NAMALWA (cell line): ENCODE data around the gene PPP3CA.
A peak's percentile ranks its signal among the peaks of the same experiment; 100 is the strongest.

Experiments used
- DNase-seq: peaks from one replicate; pipeline ENCODE4 v3.0.0-alpha.2; 2015; ENCODE audit warnings: low spot score

Gene PPP3CA

DNA sequence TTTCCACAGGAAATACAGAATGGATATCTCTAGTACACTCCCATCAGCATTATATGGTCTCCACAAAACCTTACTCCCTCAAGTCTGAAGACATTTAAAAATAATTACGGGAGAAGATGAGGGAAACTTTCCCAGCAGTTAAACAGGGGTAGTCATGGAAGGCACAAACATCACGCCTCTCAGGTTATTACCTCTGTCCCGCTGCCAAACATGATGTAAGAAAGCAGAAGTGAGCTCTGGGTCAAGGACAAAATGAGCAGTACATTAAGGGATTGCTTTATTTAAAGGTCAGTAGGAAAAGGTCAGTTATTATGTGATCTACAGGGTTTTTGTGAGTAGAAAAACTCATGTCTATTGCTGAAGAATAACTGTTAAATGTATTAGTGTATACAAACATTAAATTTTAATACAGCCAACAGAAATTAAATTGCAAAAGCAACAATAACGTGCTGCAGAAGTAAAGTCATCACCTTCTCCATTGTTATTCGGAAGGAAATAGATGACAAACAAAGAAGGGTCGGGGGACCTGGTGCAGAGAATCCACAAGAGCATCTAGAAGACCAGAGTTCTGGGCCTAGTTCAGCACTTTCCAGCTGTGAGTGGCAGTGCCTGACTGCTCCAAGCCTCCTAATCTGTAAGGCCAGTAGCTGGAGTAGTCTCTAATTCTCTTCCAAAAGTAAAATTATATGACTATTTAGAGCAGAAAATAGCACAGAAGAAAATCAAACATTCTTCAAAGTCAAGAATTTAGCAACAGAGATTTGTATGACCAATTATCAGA lies 171.2 kb downstream of the PPP3CA start:
- no peak for DNase-seq

- DNase-seq = no peak
Measured at GRCh38 chr4:101174679-101175345, 172.5 kb downstream of the PPP3CA start.

DNA sequence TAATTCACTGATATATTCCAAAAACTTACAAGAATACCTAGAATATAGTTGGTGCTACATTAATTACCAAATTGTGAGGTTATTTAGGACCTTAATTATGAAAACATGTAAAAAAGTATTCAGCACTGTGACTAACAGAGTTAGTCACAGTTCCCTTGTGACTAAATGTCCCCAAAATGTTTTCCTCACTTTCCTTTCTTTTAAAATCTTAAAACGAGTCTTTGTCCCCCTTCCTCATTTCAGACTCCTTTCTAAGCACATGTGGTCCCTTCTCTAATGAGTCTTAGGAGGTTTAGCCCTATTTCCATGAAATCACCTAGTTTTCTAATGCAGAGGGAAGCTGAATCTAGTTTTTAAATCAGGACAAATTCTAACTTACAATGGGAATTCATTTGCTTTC lies 175.0 kb downstream of the PPP3CA start:
- no peak for DNase-seq

DNA sequence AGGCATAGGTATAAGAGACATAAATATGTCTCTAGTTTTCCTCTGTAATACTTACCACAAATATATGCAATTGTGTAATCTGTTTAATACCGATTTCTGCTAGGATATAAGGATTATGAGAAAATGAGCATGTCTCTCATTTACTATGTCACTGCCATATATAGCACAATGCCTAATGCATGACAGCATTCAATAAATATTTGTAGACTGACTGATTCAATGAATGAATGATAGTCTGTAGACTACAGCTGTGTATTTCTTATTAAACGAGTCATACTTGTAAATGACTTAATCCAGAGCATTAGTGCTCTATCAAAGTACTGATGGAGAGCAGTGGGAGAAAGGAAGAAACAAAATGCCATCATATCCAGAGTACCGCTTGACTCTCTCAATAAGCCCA lies 175.6 kb downstream of the PPP3CA start:
- no peak for DNase-seq

GRCh38 chr4:101169044-101170014 lies 178.0 kb downstream of the PPP3CA start:
- DNase-seq = peak; percentile 86

DNA sequence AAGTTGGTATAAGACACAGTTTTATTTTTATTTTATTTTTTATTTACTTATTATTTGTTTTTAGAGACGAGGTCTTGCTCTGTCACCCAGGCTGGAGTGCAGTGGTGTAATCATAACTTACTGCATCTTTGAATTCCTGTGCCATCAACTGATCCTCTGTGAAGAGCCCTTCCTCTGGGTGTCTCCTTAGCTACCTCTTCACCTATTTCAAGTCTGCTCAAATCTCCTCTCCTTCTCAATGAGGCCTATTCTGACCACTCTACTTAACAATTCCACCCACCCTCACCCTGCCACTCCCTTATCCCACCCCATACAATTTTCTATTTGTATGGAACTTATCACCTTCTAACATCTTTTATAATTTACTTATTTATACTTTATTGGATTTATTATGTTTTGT lies 183.4 kb downstream of the PPP3CA start:
- DNase-seq = no peak

DNA sequence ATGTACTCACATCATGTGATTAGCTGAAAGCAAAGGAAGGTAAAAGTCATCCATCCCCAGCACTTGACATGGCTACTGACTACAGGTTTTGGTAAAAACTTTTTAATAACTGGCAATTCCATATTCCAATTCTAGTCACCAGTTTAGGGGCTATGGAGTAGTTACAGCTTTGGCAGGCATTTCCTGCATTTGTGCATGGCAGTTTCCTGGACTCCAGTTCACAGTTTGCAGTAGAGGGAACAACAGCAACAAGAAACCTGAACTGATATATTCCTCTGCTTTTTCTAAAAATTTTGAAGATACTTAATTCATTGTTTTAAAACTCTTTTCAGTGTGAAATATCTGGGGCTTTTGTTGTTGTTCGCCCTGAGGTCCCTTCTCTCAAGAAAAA lies 184.3 kb downstream of the PPP3CA start:
- no peak for DNase-seq

- no peak for DNase-seq
Measured at GRCh38 chr4:101160792-101161592, 186.3 kb downstream of the PPP3CA start.

DNA sequence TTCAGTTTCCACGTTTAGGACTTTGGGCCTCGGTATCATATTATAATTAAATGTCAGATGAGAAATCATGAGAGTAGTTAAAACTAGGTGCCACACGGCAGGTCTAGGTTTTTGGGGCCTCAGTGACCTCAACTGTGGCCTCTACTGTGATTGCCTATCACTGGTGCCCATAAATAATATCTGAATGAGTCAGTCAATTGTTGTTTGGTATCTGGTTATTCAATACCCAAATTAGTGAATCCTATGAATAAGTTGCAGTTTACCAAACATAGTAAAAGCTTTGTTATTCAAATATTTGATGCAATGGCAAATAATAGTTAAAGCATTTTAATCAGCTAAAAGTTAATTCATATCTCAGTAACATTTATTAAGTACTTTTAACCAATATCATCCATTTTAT lies 188.8 kb downstream of the PPP3CA start:
- no peak for DNase-seq

DNA sequence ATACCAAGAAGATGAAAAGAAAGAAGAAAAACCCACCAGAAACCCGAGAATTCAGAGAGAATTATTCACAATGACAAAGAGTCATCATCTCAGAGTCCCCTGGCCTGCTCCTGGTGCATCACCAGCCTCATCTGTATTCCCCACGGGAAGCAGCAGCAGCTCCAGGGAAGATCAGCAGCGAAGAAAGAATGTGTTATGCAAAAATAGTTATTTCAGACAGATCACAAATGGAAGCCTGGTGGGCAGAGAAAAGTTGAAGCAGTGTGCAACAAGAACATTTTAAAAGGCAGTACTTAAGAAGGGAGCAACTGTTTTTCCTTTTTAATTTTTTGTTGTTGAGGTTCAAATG lies 189.2 kb downstream of the PPP3CA start:
- DNase-seq = no peak

DNA sequence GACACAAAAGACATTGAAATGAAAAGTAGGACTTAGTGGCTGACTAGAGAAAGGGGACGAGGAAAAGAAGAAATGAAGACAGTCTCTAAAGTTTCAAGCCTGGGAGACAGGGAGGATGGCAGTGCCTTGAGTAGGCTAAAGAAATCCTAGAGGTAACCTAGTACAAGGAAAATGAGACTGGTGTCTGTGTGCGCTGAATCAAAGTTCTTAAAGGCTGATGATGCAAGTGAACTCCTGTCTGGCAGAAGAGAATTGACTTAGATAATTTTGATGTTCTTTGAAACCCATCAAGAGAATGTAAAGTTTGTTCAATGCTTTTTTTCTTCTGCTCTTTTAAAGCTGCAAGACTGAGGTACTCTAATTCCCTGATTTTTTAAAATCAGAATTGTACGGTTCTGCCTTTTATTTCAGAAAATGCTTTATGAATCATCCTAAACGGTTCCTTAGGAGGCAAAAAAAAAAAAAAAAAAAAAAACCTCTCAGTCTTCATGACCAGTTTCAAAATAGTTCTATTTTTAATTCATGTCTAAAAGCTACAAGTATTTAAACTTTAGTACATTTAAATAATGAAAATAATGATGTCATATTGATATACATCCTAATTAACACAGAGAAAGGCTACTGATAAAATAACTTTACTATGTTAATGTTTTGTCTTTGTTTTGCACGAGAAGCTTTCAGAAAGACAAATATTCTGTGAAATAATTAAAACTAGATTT lies 189.8 kb downstream of the PPP3CA start:
- no peak for DNase-seq

GRCh38 chr4:101156619-101157310 lies 190.6 kb downstream of the PPP3CA start:
- no peak for DNase-seq

- DNase-seq = no peak
Measured at GRCh38 chr4:101155945-101156344, 191.4 kb downstream of the PPP3CA start.

GRCh38 chr4:101155368-101155767 lies 192.0 kb downstream of the PPP3CA start:
- DNase-seq = no peak

GRCh38 chr4:101153653-101154052 lies 193.7 kb downstream of the PPP3CA start:
- no peak for DNase-seq

- no peak for DNase-seq
Measured at GRCh38 chr4:101152521-101152920, 194.8 kb downstream of the PPP3CA start.

DNA sequence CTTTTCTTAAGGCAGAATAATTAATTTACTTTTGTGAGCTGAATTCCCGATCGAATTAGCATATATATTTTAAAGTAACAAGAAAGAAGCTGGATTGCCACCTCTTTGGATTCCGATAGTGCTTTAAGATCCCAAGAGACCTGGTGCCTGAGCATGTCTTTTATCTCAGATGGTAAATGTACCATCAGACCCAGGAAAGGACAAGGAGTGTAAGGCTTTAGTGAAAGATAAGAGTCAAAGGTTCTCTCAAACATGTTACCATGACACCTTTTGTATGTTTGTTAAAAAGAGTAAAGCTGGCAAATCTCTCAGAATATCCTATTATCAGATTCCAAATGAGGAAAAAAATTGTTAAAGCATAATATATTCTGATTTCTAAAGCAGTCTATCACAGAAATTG lies 198.8 kb downstream of the PPP3CA start:
- DNase-seq = no peak

- no peak for DNase-seq
Measured at GRCh38 chr4:101147283-101147682, 200.0 kb downstream of the PPP3CA start.

- no peak for DNase-seq
Measured at GRCh38 chr4:101145021-101145420, 202.3 kb downstream of the PPP3CA start.

GRCh38 chr4:101142259-101142658 lies 205.1 kb downstream of the PPP3CA start:
- DNase-seq = no peak

GRCh38 chr4:101141855-101142254 lies 205.5 kb downstream of the PPP3CA start:
- DNase-seq = no peak
